Natural killer cell (primary cell): ENCODE results near the gene RAD50. TPM values are rescaled to one million over a fixed set of nuclear protein-coding genes. Genes with fewer than 3 reads are reported as not detected.
"Not testable (repeated sequence)": the region's sequence is repeated elsewhere in the genome, so short reads cannot be mapped to it uniquely, and the experiment has no call there.

Source experiments
- ATAC-seq, 3 donors: fragments of 150-1000 bp in 2 of 3; fragments of 200-7000 bp in 1 of 3; cut with Tn5 transposase; 1 replicate in 1 of 3; 2 replicates in 2 of 3; pipeline ENCODE4 v1.10.0; 2021; ENCODE audit warnings: mild to moderate bottlenecking in 2 of 3, moderate library complexity in 2 of 3
- DNase-seq, 2 donors: peaks; one replicate each; pipeline versions ENCODE4 v3.0.0 to v3.0.0-alpha.2; 2013 to 2021; ENCODE audit warnings: mixed read lengths in 1 of 2
- H3K27ac ChIP-seq: one replicate; pipeline ENCODE4 v1.5.1; 2013; ENCODE audit warnings: mild to moderate bottlenecking, low read length
- H3K27me3 ChIP-seq: one replicate; pipeline ENCODE4 v1.6.1; 2013; ENCODE audit warnings: low read length; ENCODE audit not compliant: control insufficient read depth, insufficient read depth
- H3K36me3 ChIP-seq: one replicate; pipeline ENCODE4 v1.6.1; 2013; ENCODE audit warnings: low read length; ENCODE audit not compliant: control insufficient read depth, insufficient read depth
- H3K4me1 ChIP-seq: one replicate; pipeline ENCODE4 v1.6.1; 2013; ENCODE audit warnings: low read length; ENCODE audit not compliant: control insufficient read depth, insufficient read depth
- H3K4me3 ChIP-seq: one replicate; pipeline ENCODE4 v1.5.1; 2013; ENCODE audit warnings: low read length
- H3K9me3 ChIP-seq: one replicate; pipeline ENCODE4 v1.6.1; 2013; ENCODE audit warnings: low read length; ENCODE audit not compliant: control insufficient read depth, insufficient read depth
- H3K27ac Mint-ChIP-seq, 2 donors: one replicate each; pipeline ENCODE4 v1.8.0; 2022; ENCODE audit warnings: mild to moderate bottlenecking in 2 of 2, mixed read lengths in 2 of 2, moderate library complexity in 1 of 2
- H3K27me3 Mint-ChIP-seq, 2 donors: one replicate each; pipeline ENCODE4 v1.8.0; 2022; ENCODE audit warnings: low read depth in 2 of 2, mixed read lengths in 2 of 2
- H3K36me3 Mint-ChIP-seq: one replicate; pipeline ENCODE4 v1.8.0; 2022; ENCODE audit warnings: mixed read lengths
- H3K4me1 Mint-ChIP-seq, 2 donors: one replicate each; pipeline ENCODE4 v1.8.0; 2022; ENCODE audit warnings: mixed read lengths in 2 of 2
- H3K4me3 Mint-ChIP-seq: one replicate; pipeline ENCODE4 v1.8.0; 2022; ENCODE audit warnings: mild to moderate bottlenecking, moderate library complexity, mixed read lengths
- H3K9me3 Mint-ChIP-seq, 2 donors: one replicate each; pipeline ENCODE4 v1.8.0; 2022; ENCODE audit warnings: mixed read lengths in 2 of 2
- CTCF ChIP-seq: fragments of 200-600 bp; IDR thresholded peaks from one replicate; pipeline ENCODE4 v1.8.0; 2022; ENCODE audit warnings: antibody characterized with exemption
- WGBS: methylation state at CpG from one replicate; pipeline ENCODE4 v1.1.7; 2013; ENCODE audit warnings: missing lambda C conversion rate; ENCODE audit not compliant: insufficient coverage; 5-methylcytosine and 5-hydroxymethylcytosine counted together
- intact Hi-C: fragments of 100-400 bp; cut with micrococcal nuclease; formaldehyde crosslinking; loops from one replicate; pipeline ENCODE4 v1.14.2; 2022
- total RNA-seq, 4 donors: library from RNA; stranded (reverse); fragments of 120-200 nt in 1 of 4; gene quantifications; one replicate each; pipeline versions ENCODE4 v1.2.3 to v1.2.4, GENCODE V29; 2013 to 2022

Gene RAD50
- total RNA-seq, 3 donors from 2014 or later (not counting 1 experiment from before 2014, with no cell fraction given): 21.0 to 31.2 (median 27.5) TPM

DNA sequence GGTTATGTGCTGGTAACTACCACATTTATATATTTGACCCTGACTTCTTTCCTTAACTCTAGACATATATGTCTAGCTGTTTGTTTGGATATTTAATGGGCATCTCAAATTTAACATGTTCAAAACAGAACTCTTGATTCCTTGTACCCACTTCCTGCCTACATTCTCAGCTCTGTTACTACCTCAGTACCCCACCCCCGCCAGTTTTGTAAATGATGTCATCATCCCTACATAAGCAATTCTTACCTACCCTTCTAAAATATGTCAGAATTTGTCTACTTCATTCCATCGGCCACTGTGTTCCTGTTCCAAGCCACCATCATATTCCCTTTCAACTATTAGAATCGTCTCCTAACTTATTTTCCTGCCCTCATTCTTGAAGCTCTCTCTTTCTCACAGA is 4.8 kb downstream of the RAD50 start:
- peaks cover 13% of the 10 kb centered on the region for H3K4me1 ChIP-seq
- ATAC-seq (no peak), DNase-seq (peak in 1 of 2 donors; percentile 4)
- no peak overlapping the region for H3K27ac Mint-ChIP-seq
- H3K4me3 ChIP-seq: no peak overlapping the region
- peaks cover 34% of the 10 kb centered on the region for H3K36me3 ChIP-seq
- no peak overlapping the region for H3K27ac ChIP-seq
- H3K4me1 Mint-ChIP-seq: peaks cover 17 to 24% of the 10 kb centered on the region in 2 donors
- intact Hi-C loops: no loop called here
- H3K36me3 Mint-ChIP-seq: no peaks in the 10 kb centered on the region
- no peaks in the 10 kb centered on the region for H3K9me3 Mint-ChIP-seq
- H3K27me3 Mint-ChIP-seq: no peaks in the 10 kb centered on the region
- H3K27me3 ChIP-seq: no peaks in the 10 kb centered on the region
- TF ChIP-seq CTCF: no peak
- no peak overlapping the region for H3K4me3 Mint-ChIP-seq
- 98% methylated on average over 3 of the region's 3 CpGs for WGBS
- peaks cover 13% of the 10 kb centered on the region for H3K9me3 ChIP-seq

- peaks cover 2 to 20% of the 10 kb centered on the region in 2 donors for H3K4me1 Mint-ChIP-seq
- H3K27ac Mint-ChIP-seq, H3K4me3 ChIP-seq, H3K27me3 ChIP-seq, ATAC-seq, H3K4me1 ChIP-seq, H3K27ac ChIP-seq, H3K4me3 Mint-ChIP-seq, DNase-seq, H3K27me3 Mint-ChIP-seq, H3K36me3 Mint-ChIP-seq, intact Hi-C loops, H3K9me3 Mint-ChIP-seq: not testable (repeated sequence)
- peaks cover 50% of the 10 kb centered on the region for H3K36me3 ChIP-seq
- WGBS: 100% methylated on average over 2 of the region's 2 CpGs
- H3K9me3 ChIP-seq: peaks cover 13% of the 10 kb centered on the region
These were observed 7.8 kb downstream of the RAD50 start for GRCh38 chr5:132564555-132564954.

GRCh38 chr5:132566657-132567056 is 9.9 kb downstream of the RAD50 start:
- no peak for ATAC-seq
- intact Hi-C loops: no loop called here
- WGBS: 83% methylated on average over 1 of the region's 1 CpG
- H3K9me3 ChIP-seq: peaks cover 13% of the 10 kb centered on the region
- H3K36me3 Mint-ChIP-seq: peaks cover 5% of the 10 kb centered on the region
- no peaks in the 10 kb centered on the region for H3K27me3 Mint-ChIP-seq
- no peak for TF ChIP-seq CTCF
- no peak overlapping the region for H3K27ac Mint-ChIP-seq
- H3K4me3 ChIP-seq: no peak overlapping the region
- no peaks in the 10 kb centered on the region for H3K9me3 Mint-ChIP-seq
- H3K4me1 Mint-ChIP-seq: peaks cover 12 to 30% of the 10 kb centered on the region in 2 donors
- H3K4me3 Mint-ChIP-seq: no peak overlapping the region
- DNase-seq: no peak
- no peak overlapping the region for H3K27ac ChIP-seq
- no peaks in the 10 kb centered on the region for H3K27me3 ChIP-seq
- H3K4me1 ChIP-seq: no peaks in the 10 kb centered on the region
- H3K36me3 ChIP-seq: peaks cover 45% of the 10 kb centered on the region

- Mint-ChIP-seq H3K4me3 (no peak overlapping the region), H3K27me3 (no peaks in the 10 kb centered on the region), H3K27ac (peak overlapping the region in 1 of 2 donors; percentile 18), H3K4me1 (peaks cover 0 to 5% of the 10 kb centered on the region in 2 donors), H3K36me3 (peaks cover 14% of the 10 kb centered on the region), H3K9me3 (no peaks in the 10 kb centered on the region)
- peaks cover 35% of the 10 kb centered on the region for H3K36me3 ChIP-seq
- no peak overlapping the region for H3K27ac ChIP-seq
- no CpG with 5 or more reads among the region's 1 CpG for WGBS
- intact Hi-C loops: no loop called here
- H3K9me3 ChIP-seq: no peaks in the 10 kb centered on the region
- no peak for TF ChIP-seq CTCF
- H3K4me1 ChIP-seq: no peaks in the 10 kb centered on the region
- no peak overlapping the region for H3K4me3 ChIP-seq
- DNase-seq: no peak
- H3K27me3 ChIP-seq: no peaks in the 10 kb centered on the region
- ATAC-seq: no peak
These were observed 19.3 kb downstream of the RAD50 start for GRCh38 chr5:132576123-132576522.

- no CpG with 5 or more reads among the region's 2 CpGs for WGBS
- ATAC-seq, H3K27ac Mint-ChIP-seq, H3K27ac ChIP-seq, H3K4me1 Mint-ChIP-seq, H3K4me3 Mint-ChIP-seq, H3K9me3 ChIP-seq, H3K27me3 Mint-ChIP-seq, DNase-seq, H3K4me1 ChIP-seq, H3K27me3 ChIP-seq, H3K4me3 ChIP-seq, H3K9me3 Mint-ChIP-seq, intact Hi-C loops: not testable (repeated sequence)
- H3K36me3 Mint-ChIP-seq: peaks cover 23% of the 10 kb centered on the region
- peaks cover 54% of the 10 kb centered on the region for H3K36me3 ChIP-seq
These were observed 27.8 kb downstream of the RAD50 start for GRCh38 chr5:132584560-132584959.
